AG10803 (cell line): ENCODE measurements around the gene MXRA8.

Experiments used
- DNase-seq: peaks from one replicate; pipeline ENCODE4 v3.0.0; 2010; ENCODE audit warnings: low read depth
- H3K4me3 ChIP-seq: 2 replicates; pipeline ENCODE4 v1.5.1; 2011; ENCODE audit warnings: mild to moderate bottlenecking, low read length, control low read depth
- CTCF ChIP-seq: conservative IDR thresholded peaks from 2 replicates; pipeline ENCODE4 v1.5.1; 2011; ENCODE audit warnings: mild to moderate bottlenecking, low read length, control low read depth, inconsistent platforms

The MXRA8 gene

GRCh38 chr1:1397839-1398523 is 39.6 kb upstream of the MXRA8 start:
- H3K4me3 ChIP-seq: peak overlapping the region; percentile 93
- TF ChIP-seq CTCF: no peak
- peak; percentile 23 for DNase-seq

- no peak for DNase-seq
- TF ChIP-seq CTCF: no peak
- no peak overlapping the region for H3K4me3 ChIP-seq
Observed at GRCh38 chr1:1395166-1395565, 36.8 kb upstream of the MXRA8 start.

- TF ChIP-seq CTCF: no peak
- DNase-seq: no peak
- no peak overlapping the region for H3K4me3 ChIP-seq
Observed at GRCh38 chr1:1394116-1394515, 35.8 kb upstream of the MXRA8 start.

DNA sequence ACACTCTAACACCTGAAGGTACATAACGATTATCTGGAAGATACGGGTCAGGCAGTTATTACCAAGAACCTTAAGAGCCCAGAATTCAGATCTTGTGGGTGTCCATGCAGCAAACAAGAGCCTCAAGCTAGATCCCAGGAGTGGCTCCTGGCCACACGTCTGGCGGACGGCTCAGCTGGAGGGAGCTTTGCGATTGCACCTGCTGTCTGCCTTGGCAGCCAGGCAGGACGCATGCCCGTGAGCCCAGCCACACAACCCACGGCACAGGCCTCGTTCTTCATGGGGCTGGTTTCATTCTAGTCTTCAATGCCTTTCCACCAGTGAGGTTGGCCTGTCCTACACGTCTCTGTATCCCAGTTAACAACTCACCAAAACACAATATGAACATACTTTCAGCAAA is 35.1 kb upstream of the MXRA8 start:
- TF ChIP-seq CTCF: no peak
- no peak for DNase-seq
- no peak overlapping the region for H3K4me3 ChIP-seq

- H3K4me3 ChIP-seq: no peak overlapping the region
- no peak for TF ChIP-seq CTCF
- DNase-seq: no peak
Observed at GRCh38 chr1:1393014-1393413, 34.7 kb upstream of the MXRA8 start.

- no peak overlapping the region for H3K4me3 ChIP-seq
- DNase-seq: no peak
- TF ChIP-seq CTCF: no peak
Observed at GRCh38 chr1:1391225-1391624, 32.9 kb upstream of the MXRA8 start.

DNA sequence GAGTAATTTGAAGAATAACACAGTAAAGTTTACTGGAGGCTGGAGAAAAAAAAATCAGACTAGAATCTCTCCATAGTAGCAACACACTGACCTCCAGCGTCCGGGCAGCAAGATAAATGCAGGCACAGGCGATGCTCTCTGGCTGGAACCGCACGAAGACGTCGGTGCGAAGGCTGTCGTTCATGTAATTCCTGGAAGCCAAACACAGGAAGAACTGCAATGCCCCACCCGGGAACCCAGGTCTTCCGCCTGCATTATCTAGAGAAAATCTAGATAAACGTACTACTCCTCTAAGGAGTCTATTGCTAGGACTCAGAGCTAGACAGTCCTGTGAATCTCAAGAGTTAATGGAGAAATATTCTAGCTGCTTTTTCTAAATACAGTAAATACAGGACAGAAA is 32.3 kb upstream of the MXRA8 start:
- TF ChIP-seq CTCF: no peak

More for the DNA sequence above, 32.3 kb upstream of the MXRA8 start:
- no peak overlapping the region for H3K4me3 ChIP-seq
- no peak for DNase-seq
